GM18498 (cell line): ENCODE results near the gene TRPV2.

ENCODE experiments used
- ATAC-seq: cut with Tn5 transposase; IDR thresholded peaks from one replicate; pipeline ENCODE4 v1.9.1; 2021; ENCODE audit warnings: mild to moderate bottlenecking, moderate library complexity; ENCODE audit not compliant: unreplicated experiment

The TRPV2 gene

DNA sequence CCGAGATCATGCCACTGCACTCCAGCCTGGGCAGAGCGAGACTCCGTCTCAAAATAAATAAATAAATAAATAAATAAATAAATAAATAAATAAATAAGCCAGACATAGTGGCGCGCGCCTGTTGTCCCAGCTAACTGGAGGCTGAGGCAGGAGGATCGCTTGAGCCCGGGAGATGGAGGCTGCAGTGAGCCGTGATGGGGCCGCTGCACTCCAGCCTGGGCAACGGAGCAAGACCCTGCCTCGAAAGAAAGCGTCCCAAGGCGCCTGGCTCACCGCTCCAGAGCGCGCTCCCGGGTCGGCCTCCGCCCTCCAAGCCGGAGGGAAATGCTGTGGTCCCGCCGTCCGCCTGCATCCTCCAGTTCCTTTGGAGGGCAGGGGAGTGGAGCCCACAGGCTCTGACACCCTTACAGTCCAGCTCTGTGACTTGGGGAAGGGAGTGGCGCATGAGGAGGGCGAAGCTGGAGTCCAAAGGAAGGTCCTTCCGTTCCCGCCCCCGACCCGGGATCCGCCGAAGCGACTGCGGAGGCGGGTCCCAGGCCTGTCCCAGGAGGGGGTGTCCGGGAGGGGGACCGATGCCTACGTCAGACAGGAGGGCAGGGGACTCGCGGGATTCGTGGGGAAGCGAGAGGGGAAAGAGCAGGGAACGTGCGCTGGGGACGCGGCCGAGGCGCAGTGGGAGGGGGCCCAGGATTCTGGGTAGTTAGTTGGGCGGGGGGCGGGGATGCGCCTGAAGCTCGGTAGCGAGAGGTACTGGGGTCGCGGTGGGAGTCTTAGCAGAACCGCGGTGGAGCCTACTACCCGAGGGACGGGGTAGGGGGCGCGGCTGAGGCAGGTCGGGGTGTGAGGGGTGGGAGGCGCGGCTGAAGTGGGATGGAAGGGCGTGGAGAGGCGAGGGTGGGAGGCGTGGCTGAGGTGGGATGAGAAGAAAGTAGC, 8.4 kb upstream of the TRPV2 start:
- ATAC-seq, result no peak

DNA sequence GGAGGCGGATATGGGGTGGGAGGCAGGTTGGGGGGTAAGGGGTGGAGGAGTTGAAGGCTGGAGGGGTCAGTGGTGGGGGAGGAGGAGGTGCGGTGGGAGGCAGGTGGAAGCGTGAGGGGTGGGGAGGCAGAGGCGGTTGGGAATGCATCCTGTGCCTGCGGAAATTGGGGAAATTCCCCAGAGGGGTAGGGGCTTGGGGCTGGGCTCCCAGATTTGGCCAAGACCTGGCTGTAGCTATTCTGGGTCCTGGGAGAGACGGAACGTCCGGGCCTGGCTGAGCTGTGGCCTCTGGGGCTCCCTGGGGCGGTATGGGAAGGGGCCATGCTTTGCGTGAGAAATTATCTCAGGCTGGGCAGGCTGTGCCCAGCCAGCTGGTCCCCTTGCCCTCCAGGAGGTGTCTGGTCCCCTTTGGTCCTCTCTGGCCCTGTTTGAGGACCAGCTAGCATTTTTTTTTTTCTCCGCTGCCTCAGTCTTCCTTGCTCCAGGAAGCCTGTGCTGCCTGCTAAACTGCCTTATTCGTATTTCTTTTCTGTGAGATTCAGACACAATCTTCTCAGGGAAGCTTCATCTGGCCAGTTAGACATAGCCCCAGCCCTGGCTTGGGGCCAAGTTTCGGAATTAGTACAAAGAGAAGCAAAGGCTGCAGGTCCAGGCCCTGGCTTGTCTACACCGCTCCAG, 7.3 kb upstream of the TRPV2 start:
- ATAC-seq, result peak; percentile 89

DNA sequence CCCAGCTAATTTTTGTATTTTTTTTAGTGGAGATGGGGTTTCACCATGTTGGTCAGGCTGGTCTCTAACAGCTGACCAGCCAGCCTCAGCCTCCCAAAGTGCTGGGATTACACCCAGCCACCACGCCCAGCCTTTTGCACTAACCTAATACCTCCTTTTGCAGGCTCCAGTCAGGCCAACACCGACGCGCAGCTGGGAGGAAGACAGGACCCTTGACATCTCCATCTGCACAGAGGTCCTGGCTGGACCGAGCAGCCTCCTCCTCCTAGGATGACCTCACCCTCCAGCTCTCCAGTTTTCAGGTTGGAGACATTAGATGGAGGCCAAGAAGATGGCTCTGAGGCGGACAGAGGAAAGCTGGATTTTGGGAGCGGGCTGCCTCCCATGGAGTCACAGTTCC, 2.0 kb downstream of the TRPV2 start:
- ATAC-seq, result no peak

DNA sequence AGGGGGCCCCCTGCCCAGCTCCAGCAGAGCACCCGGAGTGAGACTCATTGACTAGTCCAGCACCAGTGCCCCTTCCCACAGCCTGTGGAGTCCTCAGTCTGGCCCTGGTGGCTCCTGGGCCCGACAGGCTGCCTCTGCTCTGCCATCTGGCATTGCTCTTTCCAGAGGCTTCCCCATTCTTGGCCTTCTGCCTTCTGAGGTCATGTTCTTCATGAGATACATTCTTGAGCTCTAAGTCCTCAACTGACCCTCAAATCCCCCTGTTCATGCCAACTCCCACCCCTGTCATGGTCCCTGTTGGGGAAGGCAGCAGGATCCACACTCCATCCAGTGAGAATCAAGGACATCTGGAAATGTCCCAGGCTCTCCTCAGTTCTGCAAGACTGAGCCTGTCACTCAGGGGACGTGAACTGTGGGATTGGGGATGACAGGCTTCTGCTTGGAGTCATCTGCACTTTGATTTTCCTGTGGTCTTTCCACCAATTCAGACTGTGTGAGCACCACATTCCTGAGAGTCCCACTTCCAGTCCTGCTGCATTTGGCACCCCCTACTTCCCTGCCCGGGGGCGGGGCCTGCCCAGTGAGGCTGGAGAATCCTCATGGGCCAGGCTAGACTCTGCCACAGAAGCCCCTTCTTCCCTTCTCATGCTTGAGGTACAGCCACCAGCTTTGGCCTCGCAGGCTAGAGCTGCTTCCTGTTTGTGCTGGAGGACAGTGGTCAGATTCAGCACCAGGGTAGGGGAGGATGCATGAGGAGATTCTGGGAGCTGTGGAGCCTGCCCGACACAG, 2.7 kb downstream of the TRPV2 start:
- ATAC-seq, result no peak

DNA sequence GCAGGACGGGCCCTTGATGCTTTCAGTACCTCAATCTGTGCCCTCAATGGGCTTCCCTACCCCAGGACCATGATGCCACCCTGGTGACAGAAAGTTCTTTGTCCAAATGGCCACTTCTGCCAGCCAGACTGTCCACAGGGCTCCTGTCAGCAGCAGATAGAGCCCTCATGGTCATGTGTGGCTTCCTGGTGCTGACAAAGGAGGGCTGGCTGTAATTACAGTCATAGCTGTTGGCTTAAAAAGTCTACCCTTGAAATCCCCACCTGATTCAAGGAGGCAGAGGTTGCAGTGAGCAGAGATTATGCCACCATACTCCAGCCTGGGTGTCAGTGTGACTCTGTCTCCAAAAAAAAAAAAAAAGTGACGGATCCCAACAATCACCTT, 3.3 kb downstream of the TRPV2 start:
- no peak for ATAC-seq

DNA sequence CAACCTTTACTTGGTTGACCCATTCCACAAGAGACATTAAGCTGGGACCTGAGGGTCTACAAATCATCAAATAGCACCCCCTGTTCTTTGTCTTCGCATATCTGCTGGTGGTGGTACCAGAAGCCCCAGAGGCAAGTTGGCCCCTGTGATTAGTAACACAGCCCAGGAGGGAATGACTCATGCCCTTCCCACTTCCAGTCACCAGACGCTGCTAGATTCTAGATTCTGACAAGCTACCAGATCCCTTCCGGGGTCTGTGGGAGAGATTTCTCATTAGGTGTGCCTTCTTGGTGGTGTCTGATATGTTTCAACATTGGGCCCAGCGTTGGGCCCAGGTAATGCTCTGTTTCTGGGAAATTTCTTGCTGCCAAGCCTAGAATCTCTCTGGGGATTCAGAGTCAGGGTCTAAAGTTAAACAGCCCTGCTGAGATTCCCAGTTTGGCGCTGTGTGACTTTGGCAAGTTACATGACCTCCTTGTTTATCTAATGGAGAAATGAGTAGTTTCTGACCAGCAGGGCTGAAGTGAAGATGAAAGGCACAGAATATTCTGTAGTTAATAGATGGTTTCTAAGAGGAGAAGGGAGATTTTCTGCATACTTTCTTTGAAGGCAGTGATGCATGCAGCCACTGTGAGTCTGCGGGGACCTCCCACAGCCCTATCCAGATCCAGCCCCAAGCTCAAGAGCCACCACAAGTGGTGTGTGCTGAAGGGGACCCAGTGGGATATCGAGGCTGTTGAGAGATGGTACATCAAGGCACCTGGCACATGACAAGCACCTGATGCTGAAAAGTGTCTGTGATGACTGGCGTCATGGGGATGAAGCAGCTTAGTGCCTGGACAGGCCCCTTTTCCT, 3.9 kb downstream of the TRPV2 start:
- peak; percentile 40 for ATAC-seq

DNA sequence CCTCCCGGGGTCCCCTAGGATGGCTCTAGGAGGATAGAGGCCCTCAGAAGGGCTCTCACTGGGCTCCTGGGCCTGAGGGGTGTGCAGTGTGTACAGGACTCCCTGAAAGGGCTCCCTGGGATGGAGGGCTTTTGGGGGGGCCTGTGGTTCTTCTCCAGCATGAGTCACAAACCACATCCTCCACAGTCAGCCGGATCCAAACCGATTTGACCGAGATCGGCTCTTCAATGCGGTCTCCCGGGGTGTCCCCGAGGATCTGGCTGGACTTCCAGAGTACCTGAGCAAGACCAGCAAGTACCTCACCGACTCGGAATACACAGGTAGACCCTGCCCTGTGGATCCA, 4.5 kb downstream of the TRPV2 start:
- ATAC-seq, result no peak

DNA sequence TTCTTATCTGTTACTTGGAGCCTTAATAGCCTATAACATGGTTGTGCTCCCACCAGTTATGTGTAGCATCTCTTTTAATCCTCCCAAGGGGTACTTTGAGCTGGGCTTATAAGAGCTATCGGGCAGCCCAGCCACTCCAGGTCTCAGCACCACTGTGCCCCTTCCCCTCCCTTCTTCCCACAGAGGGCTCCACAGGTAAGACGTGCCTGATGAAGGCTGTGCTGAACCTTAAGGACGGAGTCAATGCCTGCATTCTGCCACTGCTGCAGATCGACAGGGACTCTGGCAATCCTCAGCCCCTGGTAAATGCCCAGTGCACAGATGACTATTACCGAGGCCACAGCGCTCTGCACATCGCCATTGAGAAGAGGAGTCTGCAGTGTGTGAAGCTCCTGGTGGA, 7.0 kb downstream of the TRPV2 start:
- ATAC-seq, result no peak

DNA sequence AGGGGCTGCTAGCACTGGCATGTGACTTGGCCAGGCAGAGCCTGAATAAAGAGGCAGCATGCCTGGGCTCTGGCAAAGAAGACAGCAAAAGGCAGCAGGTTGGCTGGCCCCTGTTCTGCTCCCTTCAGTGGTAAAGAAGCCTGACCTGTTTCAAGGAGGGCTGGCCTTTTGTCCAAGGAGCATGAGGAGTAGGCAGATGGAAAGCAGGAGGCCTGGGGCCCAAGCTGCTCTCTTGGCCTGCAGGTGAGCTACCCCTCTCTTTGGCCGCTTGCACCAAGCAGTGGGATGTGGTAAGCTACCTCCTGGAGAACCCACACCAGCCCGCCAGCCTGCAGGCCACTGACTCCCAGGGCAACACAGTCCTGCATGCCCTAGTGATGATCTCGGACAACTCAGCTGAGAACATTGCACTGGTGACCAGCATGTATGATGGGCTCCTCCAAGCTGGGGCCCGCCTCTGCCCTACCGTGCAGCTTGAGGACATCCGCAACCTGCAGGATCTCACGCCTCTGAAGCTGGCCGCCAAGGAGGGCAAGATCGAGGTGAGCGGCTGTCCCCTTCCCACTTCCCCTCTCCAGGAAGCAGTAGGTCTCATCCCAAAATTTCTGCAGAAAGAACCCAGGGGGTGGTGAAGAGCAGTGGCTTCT, 8.0 kb downstream of the TRPV2 start:
- no peak for ATAC-seq

DNA sequence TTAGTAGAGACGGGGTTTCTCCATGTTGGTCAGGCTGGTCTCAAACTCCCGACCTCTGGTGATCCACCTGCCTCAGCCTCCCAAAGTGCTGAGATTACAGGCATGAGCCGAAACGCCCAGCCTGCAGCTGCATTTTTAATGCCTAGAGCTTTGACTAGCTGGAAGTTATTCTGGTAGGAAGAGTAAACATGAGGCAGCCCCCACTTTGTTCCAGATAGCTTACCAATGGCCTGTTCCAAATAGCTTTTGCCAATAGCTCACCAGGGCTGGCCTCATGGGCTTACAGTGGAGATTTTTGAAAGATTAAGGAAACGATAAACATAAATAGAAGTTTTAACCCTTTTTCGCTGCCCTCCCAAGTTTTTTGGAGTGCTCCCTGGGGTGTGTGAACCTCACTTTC, 9.8 kb downstream of the TRPV2 start:
- ATAC-seq, result no peak

DNA sequence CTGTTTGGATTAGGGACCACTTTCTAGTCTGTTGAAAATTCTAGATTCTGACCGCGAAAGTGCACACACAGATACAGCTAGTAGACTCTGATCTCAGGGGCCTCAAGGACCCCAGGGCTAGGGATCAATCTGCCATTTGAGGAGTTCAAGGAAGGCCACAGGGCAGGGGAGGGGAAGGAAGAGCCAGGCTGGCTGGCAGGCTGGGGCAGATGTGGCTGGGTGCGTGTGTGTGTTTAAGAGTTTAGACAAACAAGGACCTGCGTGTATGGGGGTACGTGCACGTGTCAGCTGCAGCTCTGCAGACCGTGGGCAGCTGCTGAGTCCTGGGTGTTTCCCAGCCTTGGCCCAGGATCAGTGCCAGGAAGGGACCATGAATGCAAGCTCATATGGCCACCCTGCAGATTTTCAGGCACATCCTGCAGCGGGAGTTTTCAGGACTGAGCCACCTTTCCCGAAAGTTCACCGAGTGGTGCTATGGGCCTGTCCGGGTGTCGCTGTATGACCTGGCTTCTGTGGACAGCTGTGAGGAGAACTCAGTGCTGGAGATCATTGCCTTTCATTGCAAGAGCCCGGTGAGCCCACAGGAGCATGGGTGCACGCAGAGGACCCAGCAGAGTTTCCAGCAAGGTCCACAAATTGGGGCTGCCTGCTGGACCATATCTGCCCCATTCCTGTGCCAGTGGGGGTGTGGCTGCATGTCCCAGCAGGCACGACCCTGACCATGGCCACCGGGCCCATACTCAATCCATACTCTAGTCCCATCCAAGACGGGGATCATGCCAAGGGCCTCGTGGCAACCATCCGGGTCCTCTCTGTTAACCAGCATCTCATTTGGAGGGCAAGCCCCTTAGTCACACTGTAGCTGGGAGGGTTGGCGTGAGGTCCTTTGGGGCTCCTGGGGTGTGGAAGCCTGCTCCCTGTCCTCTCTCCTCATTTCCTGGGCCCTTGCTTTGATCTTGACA, 10.6 kb downstream of the TRPV2 start:
- no peak for ATAC-seq

DNA sequence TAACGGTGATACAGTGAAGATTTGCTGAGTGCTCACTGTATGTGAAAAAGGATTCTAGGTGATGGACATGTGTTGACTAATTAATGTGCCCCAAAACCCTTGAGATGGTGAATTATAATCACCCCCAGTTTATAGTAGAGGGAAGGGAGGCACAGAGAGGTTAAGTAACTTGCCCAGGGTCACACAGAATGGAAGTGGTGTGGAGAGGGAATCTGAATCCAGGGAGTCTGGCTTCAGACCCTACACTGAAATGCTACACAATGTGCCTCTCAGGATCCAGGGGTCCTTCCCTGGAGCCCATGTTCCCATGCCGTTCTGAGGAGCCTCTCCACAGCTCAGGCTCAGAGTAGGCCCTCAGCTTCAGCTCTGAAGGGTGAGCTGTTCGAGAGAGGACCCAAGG, 11.6 kb downstream of the TRPV2 start:
- ATAC-seq, result no peak

DNA sequence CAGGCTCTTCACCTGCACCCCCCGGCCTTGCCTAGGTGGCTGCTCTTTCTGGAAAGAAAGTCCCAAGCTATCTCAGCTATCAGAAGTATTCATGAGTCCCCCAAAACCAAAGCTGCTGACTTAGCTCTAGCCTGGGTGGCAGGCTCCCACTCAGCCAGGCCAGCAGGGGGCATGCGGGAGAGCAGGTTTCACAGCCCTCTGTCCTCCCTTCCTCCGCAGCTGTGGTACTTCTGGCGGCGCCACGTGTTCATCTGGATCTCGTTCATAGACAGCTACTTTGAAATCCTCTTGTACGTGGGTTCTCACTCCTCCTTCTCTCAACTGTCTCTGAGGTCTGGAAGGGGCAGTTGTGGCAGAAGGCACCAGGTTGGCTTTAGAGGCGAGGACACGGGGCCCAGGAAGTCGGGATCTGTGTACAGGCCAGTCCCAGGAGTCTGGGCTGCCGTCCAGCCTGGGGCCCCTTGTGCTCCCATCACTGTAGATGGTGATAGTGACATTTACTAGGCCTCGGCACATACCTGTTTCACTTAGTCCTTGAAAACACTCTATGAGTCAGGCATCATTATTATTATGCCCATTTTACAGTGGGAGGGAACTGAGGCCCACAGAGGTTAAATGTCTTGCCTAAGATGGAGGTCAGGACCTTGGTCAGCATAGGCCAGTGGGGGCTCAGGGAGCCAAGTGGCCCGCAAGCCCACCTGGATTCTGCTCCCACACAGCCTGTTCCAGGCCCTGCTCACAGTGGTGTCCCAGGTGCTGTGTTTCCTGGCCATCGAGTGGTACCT, 12.9 kb downstream of the TRPV2 start:
- no peak for ATAC-seq

DNA sequence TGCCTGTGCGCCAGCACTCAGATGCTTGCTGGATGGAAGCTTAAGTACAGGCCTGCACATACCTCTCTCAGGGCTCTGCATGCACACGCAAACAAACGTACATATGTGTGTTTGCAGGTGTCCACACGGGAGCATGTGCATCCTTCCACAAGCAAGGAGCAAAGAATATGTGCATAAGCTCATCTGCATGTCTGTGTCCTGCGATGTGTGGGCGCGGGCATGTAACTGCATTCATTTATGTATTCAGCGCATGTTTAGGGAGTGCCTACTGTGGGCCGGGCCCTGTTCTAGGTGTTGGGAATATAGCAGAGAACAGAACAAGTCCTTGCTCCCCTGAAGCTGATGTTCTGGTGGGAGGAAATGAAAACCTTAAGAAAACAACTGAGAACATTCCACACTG, 13.7 kb downstream of the TRPV2 start:
- no peak for ATAC-seq

DNA sequence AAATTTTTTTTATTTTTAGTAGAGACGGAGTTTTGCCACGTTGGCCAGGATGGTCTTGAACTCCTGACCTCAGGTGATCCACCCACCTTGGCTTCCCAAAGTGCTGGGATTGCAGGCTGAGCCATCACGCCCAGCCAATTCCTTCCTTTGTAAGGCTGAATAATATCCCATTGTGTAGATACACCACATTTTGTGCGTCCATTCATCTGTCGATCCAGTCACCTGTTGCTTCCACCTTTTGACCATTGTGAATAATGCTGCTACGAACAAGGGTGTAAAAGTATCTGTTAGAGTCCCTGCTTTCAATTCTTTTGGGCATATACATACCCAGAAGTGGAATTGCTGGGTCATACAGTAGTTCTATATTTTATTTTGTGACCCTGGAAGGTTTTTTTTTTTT, 15.3 kb downstream of the TRPV2 start:
- ATAC-seq, result no peak

DNA sequence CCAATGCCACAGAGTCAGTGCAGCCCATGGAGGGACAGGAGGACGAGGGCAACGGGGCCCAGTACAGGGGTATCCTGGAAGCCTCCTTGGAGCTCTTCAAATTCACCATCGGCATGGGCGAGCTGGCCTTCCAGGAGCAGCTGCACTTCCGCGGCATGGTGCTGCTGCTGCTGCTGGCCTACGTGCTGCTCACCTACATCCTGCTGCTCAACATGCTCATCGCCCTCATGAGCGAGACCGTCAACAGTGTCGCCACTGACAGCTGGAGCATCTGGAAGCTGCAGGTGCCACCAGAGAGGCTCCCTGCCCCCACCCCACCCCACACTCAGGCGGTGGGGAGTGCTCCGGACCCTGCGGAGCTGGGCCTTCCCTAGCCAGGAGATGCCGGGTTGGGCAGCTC, 16.6 kb downstream of the TRPV2 start:
- no peak for ATAC-seq

DNA sequence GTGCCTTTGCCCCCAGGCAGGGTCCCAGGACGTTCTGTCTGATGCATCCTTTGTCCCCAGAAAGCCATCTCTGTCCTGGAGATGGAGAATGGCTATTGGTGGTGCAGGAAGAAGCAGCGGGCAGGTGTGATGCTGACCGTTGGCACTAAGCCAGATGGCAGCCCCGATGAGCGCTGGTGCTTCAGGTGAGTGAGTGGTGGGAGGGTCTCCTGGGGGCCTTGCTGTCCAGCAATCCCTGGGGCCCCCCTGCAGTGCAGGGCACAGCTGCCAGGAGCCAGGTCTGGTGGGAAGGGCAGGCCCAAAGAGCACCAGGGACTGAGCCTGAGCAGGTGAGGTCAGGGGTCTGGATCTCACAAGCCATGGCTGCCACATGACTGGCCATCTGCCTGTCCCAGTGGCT, 18.1 kb downstream of the TRPV2 start:
- ATAC-seq, result no peak

DNA sequence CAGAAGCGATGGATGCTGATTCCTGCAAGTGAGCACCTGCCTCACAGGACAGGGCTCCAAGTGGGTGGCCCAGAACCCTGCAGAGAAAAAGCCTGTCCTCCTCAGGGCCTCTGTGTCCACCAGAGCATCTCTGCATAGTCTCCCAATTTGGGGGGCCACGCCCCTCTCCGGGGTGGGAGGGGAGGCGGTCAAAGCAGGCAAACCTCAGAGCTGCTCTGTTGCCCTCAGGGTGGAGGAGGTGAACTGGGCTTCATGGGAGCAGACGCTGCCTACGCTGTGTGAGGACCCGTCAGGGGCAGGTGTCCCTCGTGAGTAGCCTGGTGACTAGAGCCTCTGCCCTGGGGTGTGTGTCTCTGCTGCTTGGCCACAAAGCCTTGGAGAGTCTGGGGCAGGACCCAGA, 19.3 kb downstream of the TRPV2 start:
- ATAC-seq, result no peak
